HFFc6 (cell line): Measurements from ENCODE around the gene DEDD. TPM values are rescaled to one million over a fixed set of nuclear protein-coding genes. Genes with fewer than 3 reads are reported as not detected.

ENCODE experiments used
- DNase-seq: peaks from one replicate; pipeline ENCODE4 v3.0.0-alpha.2; 2018
- H3K27ac Mint-ChIP-seq: 2 replicates; pipeline ENCODE4 v1.8.0; 2020; ENCODE audit warnings: mild to moderate bottlenecking, mixed read lengths
- H3K27me3 Mint-ChIP-seq: 2 replicates; pipeline ENCODE4 v1.8.0; 2021; ENCODE audit warnings: mild to moderate bottlenecking, moderate library complexity, mixed read lengths; ENCODE audit not compliant: insufficient read depth
- H3K36me3 Mint-ChIP-seq: 2 replicates; pipeline ENCODE4 v1.8.0; 2021; ENCODE audit warnings: low read depth, mixed read lengths
- H3K4me1 Mint-ChIP-seq: 2 replicates; pipeline ENCODE4 v1.8.0; 2020; ENCODE audit warnings: low read depth, mixed read lengths
- H3K4me3 Mint-ChIP-seq: 2 replicates; pipeline ENCODE4 v1.8.0; 2020; ENCODE audit warnings: mild to moderate bottlenecking, moderate library complexity, mixed read lengths
- H3K9me3 Mint-ChIP-seq: 2 replicates; pipeline ENCODE4 v1.8.0; 2020; ENCODE audit warnings: mild to moderate bottlenecking, mixed read lengths
- CTCF ChIP-seq: fragments of 200-600 bp; sonication (generic); IDR thresholded peaks from 2 replicates; pipeline ENCODE4 v1.5.0; 2021; ENCODE audit warnings: antibody characterized with exemption, mild to moderate bottlenecking
- total RNA-seq, 6 experiments: library from RNA; stranded (reverse); fragmentation: NEBNext Ultra II Directional; extraction: Animal tissue kit (Norgen Biotek cat#: 25700); gene quantifications; 2 replicates in 1 of 6; 3 replicates in 5 of 6; pipeline ENCODE4 v1.2.3, GENCODE V29; 2021

DEDD gene
- total RNA-seq, 6 experiments from 2014 or later: 29.8 to 39.2 (median 36.0) TPM

- Mint-ChIP-seq H3K27me3 (peaks cover 11% of the 10 kb centered on the region), H3K36me3 (peaks cover 5% of the 10 kb centered on the region; the same call in 1 of the 2 replicates), H3K4me3 (no peak overlapping the region), H3K9me3 (no peaks in the 10 kb centered on the region), H3K27ac (no peak overlapping the region), H3K4me1 (peaks cover 49% of the 10 kb centered on the region)
- no peak for DNase-seq
- no peak for TF ChIP-seq CTCF
Observed at GRCh38 chr1:161096015-161096414, 36.5 kb downstream of the DEDD start.

- H3K4me1 Mint-ChIP-seq: peaks cover 49% of the 10 kb centered on the region
- TF ChIP-seq CTCF: no peak
- peaks cover 4% of the 10 kb centered on the region; the same call in 1 of the 2 replicates for H3K36me3 Mint-ChIP-seq
- H3K9me3 Mint-ChIP-seq: no peaks in the 10 kb centered on the region
- peaks cover 11% of the 10 kb centered on the region for H3K27me3 Mint-ChIP-seq
- no peak for DNase-seq
- no peak overlapping the region for H3K4me3 Mint-ChIP-seq
- H3K27ac Mint-ChIP-seq: no peak overlapping the region
Observed at GRCh38 chr1:161095230-161095629, 37.2 kb downstream of the DEDD start.

- H3K9me3 Mint-ChIP-seq: no peaks in the 10 kb centered on the region
- TF ChIP-seq CTCF: no peak
- no peak for DNase-seq
- peaks cover 49% of the 10 kb centered on the region for H3K4me1 Mint-ChIP-seq
- no peak overlapping the region for H3K4me3 Mint-ChIP-seq
- no peaks in the 10 kb centered on the region for H3K36me3 Mint-ChIP-seq
- peaks cover 9% of the 10 kb centered on the region for H3K27me3 Mint-ChIP-seq
- no peak overlapping the region for H3K27ac Mint-ChIP-seq
Observed at GRCh38 chr1:161094481-161094880, 38.0 kb downstream of the DEDD start.

- Mint-ChIP-seq H3K27ac (0 out of 2 replicates have a peak overlapping the region, but pooled peaks have one; percentile 3), H3K4me1 (peaks cover 51% of the 10 kb centered on the region), H3K36me3 (no peaks in the 10 kb centered on the region), H3K4me3 (0 out of 2 replicates have a peak overlapping the region, but pooled peaks have one; percentile 18), H3K27me3 (peaks cover 4% of the 10 kb centered on the region), H3K9me3 (no peaks in the 10 kb centered on the region)
- no peak for DNase-seq
- no peak for TF ChIP-seq CTCF
Observed at GRCh38 chr1:161092621-161093028, 39.8 kb downstream of the DEDD start.

- TF ChIP-seq CTCF: no peak
- no peak for DNase-seq
- Mint-ChIP-seq H3K27ac (no peak overlapping the region), H3K9me3 (no peaks in the 10 kb centered on the region), H3K36me3 (no peaks in the 10 kb centered on the region), H3K27me3 (peaks cover 2% of the 10 kb centered on the region; the same call in 1 of the 2 replicates), H3K4me1 (peaks cover 49% of the 10 kb centered on the region), H3K4me3 (no peak overlapping the region)
Observed at GRCh38 chr1:161091796-161092507, 40.5 kb downstream of the DEDD start.
